GM19238 (cell line): ENCODE measurements around the gene AKAP6.

Experiments
- DNase-seq: peaks from one replicate; pipeline ENCODE4 v3.0.0; 2011; ENCODE audit warnings: low spot score; ENCODE audit not compliant: insufficient read length

AKAP6 gene

GRCh38 chr14:32618991-32619390 is 289.9 kb downstream of the AKAP6 start:
- no peak for DNase-seq

GRCh38 chr14:32620303-32620702 is 291.2 kb downstream of the AKAP6 start:
- no peak for DNase-seq

GRCh38 chr14:32620724-32621123 is 291.6 kb downstream of the AKAP6 start:
- DNase-seq, result no peak

- no peak for DNase-seq
Measured at GRCh38 chr14:32621585-32621984, 292.5 kb downstream of the AKAP6 start.

GRCh38 chr14:32622742-32623141 is 293.6 kb downstream of the AKAP6 start:
- no peak for DNase-seq

- DNase-seq, result no peak
Measured at GRCh38 chr14:32623300-32624093, 294.4 kb downstream of the AKAP6 start.

- no peak for DNase-seq
Measured at GRCh38 chr14:32625211-32625610, 296.1 kb downstream of the AKAP6 start.

GRCh38 chr14:32627545-32628298 is 298.6 kb downstream of the AKAP6 start:
- DNase-seq, result no peak

- no peak for DNase-seq
Measured at GRCh38 chr14:32629236-32629635, 300.1 kb downstream of the AKAP6 start.

- no peak for DNase-seq
Measured at GRCh38 chr14:32630701-32631100, 301.6 kb downstream of the AKAP6 start.

GRCh38 chr14:32633224-32633859 is 304.2 kb downstream of the AKAP6 start:
- DNase-seq, result no peak

- no peak for DNase-seq
Measured at GRCh38 chr14:32633930-32634329, 304.8 kb downstream of the AKAP6 start.

GRCh38 chr14:32635061-32635719 is 306.1 kb downstream of the AKAP6 start:
- DNase-seq, result no peak

GRCh38 chr14:32637582-32637981 is 308.5 kb downstream of the AKAP6 start:
- DNase-seq, result no peak

- no peak for DNase-seq
Measured at GRCh38 chr14:32639208-32639607, 310.1 kb downstream of the AKAP6 start.

- DNase-seq, result no peak
Measured at GRCh38 chr14:32645551-32645950, 316.5 kb downstream of the AKAP6 start.

- no peak for DNase-seq
Measured at GRCh38 chr14:32648434-32648833, 319.3 kb downstream of the AKAP6 start.

- DNase-seq, result no peak
Measured at GRCh38 chr14:32650030-32650429, 320.9 kb downstream of the AKAP6 start.

GRCh38 chr14:32650665-32651064 is 321.6 kb downstream of the AKAP6 start:
- no peak for DNase-seq

- DNase-seq, result no peak
Measured at GRCh38 chr14:32654106-32654505, 325.0 kb downstream of the AKAP6 start.

- DNase-seq, result no peak
Measured at GRCh38 chr14:32656601-32657000, 327.5 kb downstream of the AKAP6 start.

GRCh38 chr14:32657081-32657480 is 328.0 kb downstream of the AKAP6 start:
- DNase-seq, result no peak
